ENCODE data around the gene PCNX2.
A peak's percentile ranks its signal among the peaks of the same experiment; 100 is the strongest.

PCNX2 gene

DNA sequence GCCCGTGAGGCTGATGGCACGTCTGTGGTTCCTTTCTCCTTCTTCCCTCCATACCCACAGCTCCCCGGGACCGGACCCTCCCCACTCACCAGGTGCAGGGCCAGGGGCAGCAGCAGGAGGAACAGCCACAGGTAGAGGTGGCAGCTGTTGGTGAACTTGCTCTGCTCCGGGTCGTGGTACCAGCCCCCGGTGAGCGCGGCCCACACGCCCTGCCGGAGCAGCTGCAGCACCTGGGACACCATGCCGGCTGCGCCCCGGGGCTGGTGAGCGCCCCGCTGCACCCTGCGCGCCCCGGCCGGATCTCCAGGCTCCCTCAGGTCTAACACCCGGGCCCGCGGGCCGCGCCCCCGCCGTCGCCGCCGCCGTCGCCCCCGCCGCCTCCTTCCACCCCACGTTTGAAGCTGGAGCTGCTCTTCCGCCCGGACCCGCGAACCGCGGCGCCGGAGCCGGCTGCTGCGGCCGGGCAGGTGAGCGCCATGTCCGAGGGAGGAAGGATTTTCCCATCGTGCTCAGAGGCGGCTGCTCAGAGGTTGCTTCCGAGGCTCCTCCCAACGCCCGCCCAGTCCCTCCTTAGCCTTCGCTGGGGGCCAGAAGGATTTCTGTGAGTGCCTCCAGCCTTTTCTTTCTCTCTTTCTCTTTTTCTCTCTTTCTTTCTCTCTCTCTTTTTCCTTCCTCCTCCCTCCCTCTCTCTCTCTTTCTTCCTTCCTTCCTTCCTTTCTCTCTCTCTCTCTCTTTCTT is at the start of gene PCNX2:
TSS of gene PCNX2 (minus strand) at position 489 of the 738 bp plus-strand sequence. CDS start at position 242, 247 bp downstream.
- peak; percentile 84 for DNase-seq

DNA sequence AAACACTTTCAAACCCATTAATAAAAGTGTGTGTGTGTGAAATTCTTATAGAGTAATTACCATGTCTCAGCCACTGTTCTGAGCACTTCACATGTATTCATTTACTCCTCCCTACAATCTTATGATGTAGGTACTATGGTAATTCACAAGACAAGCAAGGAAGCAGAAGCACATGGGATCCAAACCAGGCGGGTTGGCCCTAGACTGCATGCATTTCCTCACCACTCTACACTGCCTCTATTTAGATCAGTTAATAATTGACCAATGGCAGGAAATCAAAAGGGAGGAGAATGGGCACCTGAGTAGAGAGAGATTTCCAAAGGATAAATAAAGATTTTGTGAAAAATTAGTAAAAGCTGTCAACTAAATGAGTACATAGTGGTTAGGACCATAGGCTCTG is 47.7 kb upstream of the PCNX2 start:
- no peak for DNase-seq

- no peak for DNase-seq
Measured at GRCh38 chr1:233342086-233342485, 46.6 kb upstream of the PCNX2 start.

DNA sequence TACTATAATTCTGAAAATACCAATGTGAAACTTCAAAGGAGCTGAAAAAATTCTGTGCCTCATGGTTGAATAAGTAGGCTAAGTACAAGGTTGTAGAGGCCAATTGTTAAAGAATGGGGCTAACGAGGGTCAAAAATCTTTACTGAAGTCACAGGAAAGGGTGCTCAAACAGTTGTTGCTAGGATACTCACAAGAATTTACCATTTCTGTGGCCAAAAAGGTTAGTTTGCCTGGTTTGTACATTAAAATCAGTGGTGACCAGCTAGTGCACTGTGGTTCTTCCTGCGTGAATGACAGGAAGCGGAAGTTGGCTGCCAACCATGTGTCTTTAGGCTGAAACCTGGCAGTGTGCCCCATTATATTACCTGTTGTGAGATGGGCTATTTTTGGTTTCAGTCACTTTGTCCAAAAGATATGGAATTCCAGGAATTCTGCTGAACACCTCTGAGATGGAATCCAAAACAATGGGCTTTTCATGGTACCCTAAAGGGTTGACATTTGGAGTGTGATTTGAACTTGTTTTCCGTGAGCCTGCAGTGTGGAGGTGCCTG is 45.5 kb upstream of the PCNX2 start:
- no peak for DNase-seq

DNA sequence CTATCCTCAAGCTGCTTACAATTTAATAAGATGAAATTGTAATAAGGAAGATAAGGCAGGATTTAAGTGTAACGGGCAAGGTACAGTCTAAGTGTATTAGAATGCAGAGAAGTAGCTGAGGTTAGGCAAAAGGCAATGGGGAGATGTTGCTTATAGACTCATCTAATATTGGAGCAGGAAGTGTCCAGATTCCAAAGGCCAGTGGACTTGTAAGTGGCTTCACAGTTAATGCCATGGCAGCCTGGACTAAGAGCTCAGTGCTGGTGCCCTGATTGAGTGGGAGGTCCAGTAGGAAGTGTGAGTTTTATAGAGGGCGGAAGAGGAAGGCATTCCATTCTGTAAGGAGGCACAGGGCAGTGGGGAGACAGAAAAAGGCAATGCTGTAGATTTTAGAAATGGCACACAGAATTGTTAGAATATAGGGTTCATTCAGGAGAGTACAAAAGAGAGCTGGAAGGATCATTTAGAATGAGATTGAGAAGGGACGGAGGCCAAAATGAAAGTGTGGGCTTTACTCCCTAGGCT is 44.6 kb upstream of the PCNX2 start:
- no peak for DNase-seq

GRCh38 chr1:233338102-233338501 is 42.6 kb upstream of the PCNX2 start:
- no peak for DNase-seq

DNA sequence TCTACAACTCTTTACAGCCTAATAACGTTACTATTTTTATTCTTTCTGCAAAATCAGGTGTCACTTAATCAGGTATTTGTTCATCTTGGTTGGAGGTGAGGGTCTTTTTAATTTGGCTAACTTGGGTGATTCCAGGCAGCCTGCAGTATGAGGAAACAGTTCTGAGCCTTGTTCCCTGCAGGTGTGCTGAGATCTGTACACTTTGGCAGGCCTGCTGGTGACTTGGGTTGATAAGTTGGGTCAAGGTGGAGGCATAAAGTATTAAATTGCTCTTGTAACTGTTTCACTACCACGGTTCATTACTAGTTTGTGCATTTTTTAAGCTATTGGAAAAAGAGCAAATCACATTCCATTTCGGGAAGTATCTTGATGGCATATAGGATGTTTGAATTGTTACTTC is 42.0 kb upstream of the PCNX2 start:
- DNase-seq: no peak

DNA sequence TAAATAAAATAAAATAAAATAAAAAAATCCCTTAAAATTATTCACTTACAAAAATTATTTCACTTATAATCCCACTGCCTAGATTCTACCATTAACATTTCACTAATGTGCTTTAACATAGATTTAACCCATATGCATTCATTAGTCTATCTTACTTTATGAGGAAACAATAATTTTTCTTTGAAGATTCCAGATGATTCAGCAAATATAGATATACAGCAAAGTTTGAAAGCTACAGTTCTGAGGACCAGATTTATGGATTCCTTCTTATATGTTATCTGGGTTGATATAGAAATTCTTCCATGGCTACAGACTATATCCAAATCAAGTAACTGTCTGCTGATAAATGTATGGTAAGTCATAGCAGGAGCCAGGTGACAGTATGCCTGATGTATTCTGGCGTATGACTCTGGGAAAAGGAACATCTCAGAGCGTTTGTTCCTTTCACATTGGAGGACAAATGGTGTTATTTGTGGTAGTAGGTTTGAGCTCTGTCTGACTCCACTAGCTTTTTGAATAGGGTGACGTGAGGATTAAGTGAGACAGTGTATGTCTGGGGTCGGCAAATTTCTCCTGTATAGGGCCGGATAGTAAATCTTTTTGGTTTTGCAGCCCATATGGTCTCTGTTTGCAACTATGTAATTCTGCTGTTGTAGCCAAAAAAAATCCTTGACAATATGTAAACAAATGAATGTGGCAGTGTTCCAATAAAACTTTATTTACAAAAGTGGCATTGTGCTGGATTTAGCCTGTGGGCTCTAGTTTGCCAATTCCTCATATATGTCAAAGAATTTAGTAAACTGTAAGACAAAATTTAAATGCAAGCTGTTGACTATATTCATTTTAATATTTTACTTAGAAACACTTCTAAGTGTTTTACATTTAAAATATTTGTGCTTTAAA is 41.3 kb upstream of the PCNX2 start:
- DNase-seq: no peak

DNA sequence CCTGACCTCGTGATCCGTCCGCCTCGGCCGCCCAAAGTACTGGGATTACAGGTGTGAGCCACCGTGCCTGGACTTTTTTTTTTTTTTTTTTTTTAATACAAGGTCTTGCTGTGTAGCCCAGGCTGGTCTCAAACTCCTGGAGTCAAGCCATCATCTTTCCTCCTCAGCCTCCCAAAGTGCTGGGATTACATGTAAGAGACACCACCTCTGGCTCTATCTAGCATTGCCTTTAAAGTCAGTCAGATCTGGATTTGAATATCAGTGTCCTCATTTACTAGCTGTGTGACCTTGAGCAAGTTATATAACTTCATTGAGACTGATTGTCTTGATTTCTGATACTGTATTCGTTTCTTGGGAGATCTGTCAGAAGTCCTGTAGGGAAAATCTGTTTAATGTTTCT is 38.6 kb upstream of the PCNX2 start:
- DNase-seq: no peak

DNA sequence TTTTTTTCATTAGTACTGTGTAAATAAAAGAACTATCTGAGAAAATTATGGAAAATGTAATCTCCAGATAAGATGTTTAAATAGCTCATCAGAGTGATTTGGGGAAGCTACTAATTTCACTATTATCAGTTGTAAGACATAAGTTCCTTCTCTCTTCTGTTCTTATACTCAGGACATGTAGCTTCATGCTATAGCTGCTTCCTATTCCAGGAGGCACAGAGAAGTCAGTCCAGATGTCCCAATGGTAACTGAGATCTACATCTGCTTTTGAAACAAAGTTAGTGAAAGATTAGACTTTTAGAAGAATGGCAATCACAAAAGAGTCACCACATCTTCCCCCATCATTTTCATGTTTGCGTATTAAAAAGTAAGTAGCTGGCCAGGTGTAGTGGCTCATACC is 37.6 kb upstream of the PCNX2 start:
- DNase-seq: no peak

GRCh38 chr1:233331676-233332519 is 36.4 kb upstream of the PCNX2 start:
- no peak for DNase-seq

GRCh38 chr1:233328142-233328921 is 32.8 kb upstream of the PCNX2 start:
- peak; percentile 27 for DNase-seq

DNA sequence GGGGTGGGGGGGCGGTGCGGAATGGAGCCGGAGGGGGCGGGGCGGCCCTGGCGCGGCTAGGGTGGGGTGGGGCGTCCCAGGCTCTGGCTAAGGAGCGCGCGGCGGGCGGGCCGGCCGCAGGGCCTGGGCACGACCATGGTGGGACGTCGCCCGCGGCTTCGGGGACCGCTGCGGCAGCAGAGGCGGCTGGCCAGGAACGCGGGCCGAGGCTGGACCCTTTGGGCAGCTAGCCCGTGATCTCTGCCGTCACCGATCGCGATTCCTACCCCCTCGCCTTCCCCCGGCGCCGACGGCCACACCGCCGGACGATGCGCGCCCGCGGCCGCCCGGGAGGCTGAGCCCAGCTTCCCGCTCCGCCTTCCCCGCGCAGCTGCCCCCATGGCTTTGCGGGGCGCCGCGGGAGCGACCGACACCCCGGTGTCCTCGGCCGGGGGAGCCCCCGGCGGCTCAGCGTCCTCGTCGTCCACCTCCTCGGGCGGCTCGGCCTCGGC is 32.2 kb upstream of the PCNX2 start, which contains the start of gene MAP3K21:
TSS of gene MAP3K21 (plus strand) at position 74 of the 491 bp plus-strand sequence. CDS start at position 379, 305 bp downstream.
- peak; percentile 86 for DNase-seq

DNA sequence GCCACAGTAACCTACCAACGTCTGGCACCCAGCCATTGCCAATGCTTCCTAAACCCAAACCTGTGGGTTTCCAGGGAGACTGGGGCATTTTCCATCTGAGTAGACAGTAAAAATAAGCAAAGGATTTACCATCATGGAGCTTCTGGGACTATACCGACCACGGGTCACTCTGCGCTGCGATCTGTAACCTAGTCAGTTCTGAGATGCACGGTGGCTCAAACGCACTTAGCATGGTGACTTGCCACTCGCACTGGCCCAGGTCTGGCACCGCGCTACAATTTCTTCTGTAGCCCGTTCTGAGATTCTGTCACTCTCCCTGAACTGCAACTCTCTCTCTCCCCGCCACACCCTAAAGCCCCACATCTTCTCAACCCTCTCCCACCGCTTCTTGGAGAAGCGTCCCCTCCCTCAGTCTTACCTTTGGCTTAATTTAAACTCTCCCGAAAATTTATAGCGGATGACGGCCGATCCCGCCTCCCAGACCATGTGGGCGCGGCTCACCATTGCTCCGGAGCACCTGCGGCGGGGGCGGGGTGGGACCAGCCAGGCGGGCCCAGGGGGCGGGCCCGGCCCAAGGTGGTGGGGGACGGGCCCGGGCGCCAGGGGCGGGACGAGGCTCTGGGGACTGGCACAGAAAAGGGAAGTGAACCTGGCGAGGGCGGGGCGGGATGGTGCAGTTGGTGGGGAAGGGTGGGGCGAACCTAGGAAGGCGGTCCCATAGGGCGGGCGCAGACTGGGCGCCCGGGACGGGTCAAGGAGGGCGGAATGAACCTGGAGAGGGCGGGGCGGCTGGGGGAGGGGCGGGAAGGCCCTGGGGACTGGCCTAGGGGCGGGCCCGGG is 31.5 kb upstream of the PCNX2 start:
- peak; percentile 88 for DNase-seq

GRCh38 chr1:233326319-233326718 is 30.8 kb upstream of the PCNX2 start:
- no peak for DNase-seq

DNA sequence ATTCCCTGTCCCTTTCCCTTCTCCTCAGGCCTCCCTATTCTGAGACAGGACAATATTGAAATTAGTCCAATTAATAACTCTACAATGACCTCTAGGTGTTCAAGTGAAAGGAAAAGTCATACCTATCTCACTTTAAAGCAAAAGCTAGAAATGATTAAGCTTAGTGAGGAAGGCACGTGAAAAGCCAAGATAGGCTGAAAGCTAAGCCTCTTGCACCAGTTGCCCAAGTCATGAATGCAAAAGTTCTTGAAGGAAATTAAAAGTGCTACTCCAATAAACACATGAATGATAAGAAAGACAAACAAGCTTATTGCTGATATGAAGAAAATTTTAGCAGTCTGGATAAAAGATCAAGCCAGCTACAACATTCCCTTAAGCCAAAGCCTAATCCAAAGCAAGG is 28.2 kb upstream of the PCNX2 start:
- no peak for DNase-seq

- DNase-seq: no peak
Measured at GRCh38 chr1:233320023-233320422, 24.5 kb upstream of the PCNX2 start.

DNA sequence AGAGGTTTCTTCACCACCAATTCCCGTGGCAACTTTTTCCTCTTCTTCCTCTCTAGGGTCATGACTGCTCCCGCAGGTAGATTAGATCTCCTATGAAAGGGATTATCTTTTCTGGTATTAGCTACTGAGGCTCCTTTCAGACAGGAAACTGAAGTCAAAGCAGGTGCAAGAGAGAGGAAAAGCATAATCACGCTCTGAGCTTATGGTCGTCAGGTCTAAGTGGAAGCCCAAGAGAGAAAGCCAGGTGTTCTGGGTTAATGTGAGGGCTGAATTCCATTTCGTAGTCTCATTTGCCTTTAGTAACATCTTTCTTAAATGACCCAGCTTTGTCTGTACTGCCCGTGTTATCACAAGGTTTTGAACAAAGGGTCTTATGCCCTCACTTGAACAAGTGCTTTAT is 23.7 kb upstream of the PCNX2 start:
- no peak for DNase-seq

DNA sequence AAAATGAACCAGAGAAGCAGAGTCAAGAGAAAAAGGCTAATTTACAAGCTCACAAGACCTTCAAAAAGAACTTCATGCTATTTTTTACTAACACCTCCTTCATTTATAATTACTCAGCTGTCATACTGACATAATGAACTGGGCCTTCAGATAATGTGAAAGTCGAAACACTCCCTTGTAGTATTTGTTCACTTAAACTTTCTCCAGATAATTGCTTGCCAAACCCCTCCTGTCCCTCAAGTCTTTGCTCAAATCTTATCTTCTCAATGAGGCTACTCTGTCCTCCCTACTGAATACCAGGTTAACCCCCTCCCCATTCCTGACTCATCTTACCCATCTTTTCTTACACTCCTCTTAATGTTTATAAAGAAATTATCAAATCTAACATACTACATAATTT is 20.9 kb upstream of the PCNX2 start:
- DNase-seq: no peak

DNA sequence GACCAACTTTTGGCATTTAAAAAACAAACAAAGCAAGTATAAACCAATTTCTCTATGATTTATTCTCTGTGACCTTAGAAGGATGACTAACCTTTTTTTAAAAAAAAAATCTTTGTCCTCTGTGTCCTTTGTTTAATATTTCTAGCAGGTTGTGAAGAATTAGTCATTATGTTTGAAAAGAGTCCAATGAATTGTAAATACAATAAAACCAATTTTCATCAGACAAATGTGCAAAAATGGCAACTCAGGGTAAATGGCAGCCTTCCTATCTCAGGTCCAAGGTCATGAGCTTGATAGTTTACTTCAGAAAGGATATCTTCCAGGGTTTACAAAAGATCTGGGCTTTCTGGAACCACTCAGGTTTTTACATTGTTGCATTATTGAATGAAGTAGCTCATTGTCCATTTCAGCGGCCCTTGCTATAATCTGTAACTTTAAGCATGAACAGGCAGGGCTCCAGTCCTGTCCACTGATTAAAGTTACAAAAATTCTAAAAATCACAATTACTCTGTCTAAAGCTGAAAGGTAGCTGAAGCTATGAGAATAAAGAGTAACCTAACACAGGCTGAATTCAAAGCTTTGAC is 20.3 kb upstream of the PCNX2 start:
- no peak for DNase-seq

Data from DMS79 treated with DMSO at 0.1 percent for 48 hours (cell line).